Measurements from ENCODE around the gene TRAF6. TPM values are rescaled to one million over a fixed set of nuclear protein-coding genes. Genes with fewer than 3 reads are reported as not detected.

TRAF6 gene
- total and polyA plus RNA-seq, 2 donors from 2014 or later = 4.0 to 16.5 TPM

- TF ChIP-seq, protein P1, sequence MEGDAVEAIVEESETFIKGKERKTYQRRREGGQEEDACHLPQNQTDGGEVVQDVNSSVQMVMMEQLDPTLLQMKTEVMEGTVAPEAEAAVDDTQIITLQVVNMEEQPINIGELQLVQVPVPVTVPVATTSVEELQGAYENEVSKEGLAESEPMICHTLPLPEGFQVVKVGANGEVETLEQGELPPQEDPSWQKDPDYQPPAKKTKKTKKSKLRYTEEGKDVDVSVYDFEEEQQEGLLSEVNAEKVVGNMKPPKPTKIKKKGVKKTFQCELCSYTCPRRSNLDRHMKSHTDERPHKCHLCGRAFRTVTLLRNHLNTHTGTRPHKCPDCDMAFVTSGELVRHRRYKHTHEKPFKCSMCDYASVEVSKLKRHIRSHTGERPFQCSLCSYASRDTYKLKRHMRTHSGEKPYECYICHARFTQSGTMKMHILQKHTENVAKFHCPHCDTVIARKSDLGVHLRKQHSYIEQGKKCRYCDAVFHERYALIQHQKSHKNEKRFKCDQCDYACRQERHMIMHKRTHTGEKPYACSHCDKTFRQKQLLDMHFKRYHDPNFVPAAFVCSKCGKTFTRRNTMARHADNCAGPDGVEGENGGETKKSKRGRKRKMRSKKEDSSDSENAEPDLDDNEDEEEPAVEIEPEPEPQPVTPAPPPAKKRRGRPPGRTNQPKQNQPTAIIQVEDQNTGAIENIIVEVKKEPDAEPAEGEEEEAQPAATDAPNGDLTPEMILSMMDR (IDR thresholded peaks at IDR 0.05; ENCODE audit: borderline replicate concordance, extremely low read depth, insufficient read depth) = no peak
- Histone ChIP-seq H3K27ac (ENCODE audit: low read depth in 2 of 2, low read length in 2 of 2) (no peak overlapping the region), H3K36me3 (ENCODE audit: control insufficient read depth in 2 of 3, insufficient read depth in 3 of 3, low read length in 3 of 3) (no peaks in the 10 kb centered on the region), H3K9ac (ENCODE audit: low read length in 3 of 3) (no peak overlapping the region), H3K4me3 (ENCODE audit: low read length in 3 of 3) (no peak overlapping the region), H3K4me1 (ENCODE audit: control insufficient read depth in 2 of 3, insufficient read depth in 2 of 3, low read depth in 1 of 3, low read length in 3 of 3) (no peaks in the 10 kb centered on the region), H3K27me3 (ENCODE audit: control insufficient read depth, insufficient read depth, low read length) (no peaks in the 10 kb centered on the region), H3K9me3 (ENCODE audit: control insufficient read depth in 2 of 3, insufficient read depth in 1 of 3, low read length in 3 of 3) (no peaks in the 10 kb centered on the region)
- FAIRE-seq = no peak
- intact Hi-C loops (cut with DNase I) = no loop called here
- DNase-seq = no peak
Observed at GRCh38 chr11:36534276-36534840, 24.3 kb upstream of the TRAF6 start.

GRCh38 chr11:36532941-36533601, 23.0 kb upstream of the TRAF6 start:
- DNase-seq = no peak
- H3K9ac ChIP-seq (ENCODE audit: low read length in 3 of 3) = no peak overlapping the region
- no peak overlapping the region for H3K4me3 ChIP-seq (ENCODE audit: low read length in 3 of 3)
- H3K4me1 ChIP-seq (ENCODE audit: control insufficient read depth in 2 of 3, insufficient read depth in 2 of 3, low read depth in 1 of 3, low read length in 3 of 3) = no peaks in the 10 kb centered on the region
- H3K9me3 ChIP-seq (ENCODE audit: control insufficient read depth in 2 of 3, insufficient read depth in 1 of 3, low read length in 3 of 3) = no peaks in the 10 kb centered on the region
- FAIRE-seq = no peak
- TF ChIP-seq, protein P1 (IDR thresholded peaks at IDR 0.05; ENCODE audit: borderline replicate concordance, extremely low read depth, insufficient read depth) = no peak
- no peaks in the 10 kb centered on the region for H3K27me3 ChIP-seq (ENCODE audit: control insufficient read depth, insufficient read depth, low read length)
- H3K27ac ChIP-seq (ENCODE audit: low read depth in 2 of 2, low read length in 2 of 2) = no peak overlapping the region
- no peaks in the 10 kb centered on the region for H3K36me3 ChIP-seq (ENCODE audit: control insufficient read depth in 2 of 3, insufficient read depth in 3 of 3, low read length in 3 of 3)
- intact Hi-C loops (cut with DNase I) = no loop called here

DNA sequence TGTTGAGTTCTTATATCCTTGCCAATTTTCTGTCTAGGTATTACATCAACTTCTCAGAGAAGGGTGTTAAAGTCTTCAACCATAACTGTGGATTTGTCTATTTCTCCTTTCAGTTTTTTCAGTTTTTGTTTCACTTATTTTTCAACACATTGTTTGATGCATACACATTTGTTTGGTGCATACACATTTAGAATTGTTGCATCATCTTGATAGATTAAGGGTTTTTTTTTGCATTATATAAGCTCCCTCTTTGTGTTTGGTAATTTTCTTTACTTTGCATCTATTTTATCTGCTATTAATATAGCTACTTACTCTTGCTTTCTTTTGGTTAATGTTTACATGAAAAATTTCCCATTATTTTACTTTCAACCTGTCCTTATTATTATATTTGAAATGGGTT, 20.8 kb upstream of the TRAF6 start:
- H3K9ac ChIP-seq (ENCODE audit: low read length in 3 of 3) = no peak overlapping the region
- DNase-seq (no peak), FAIRE-seq (no peak)
- H3K4me1 ChIP-seq (ENCODE audit: control insufficient read depth in 2 of 3, insufficient read depth in 2 of 3, low read depth in 1 of 3, low read length in 3 of 3) = no peaks in the 10 kb centered on the region
- intact Hi-C loops (cut with DNase I) = no loop called here
- no peaks in the 10 kb centered on the region for H3K36me3 ChIP-seq (ENCODE audit: control insufficient read depth in 2 of 3, insufficient read depth in 3 of 3, low read length in 3 of 3)
- H3K4me3 ChIP-seq (ENCODE audit: low read length in 3 of 3) = no peak overlapping the region
- TF ChIP-seq, protein P1 (IDR thresholded peaks at IDR 0.05; ENCODE audit: borderline replicate concordance, extremely low read depth, insufficient read depth) = no peak
- no peaks in the 10 kb centered on the region for H3K27me3 ChIP-seq (ENCODE audit: control insufficient read depth, insufficient read depth, low read length)
- no peaks in the 10 kb centered on the region for H3K9me3 ChIP-seq (ENCODE audit: control insufficient read depth in 2 of 3, insufficient read depth in 1 of 3, low read length in 3 of 3)
- H3K27ac ChIP-seq (ENCODE audit: low read depth in 2 of 2, low read length in 2 of 2) = no peak overlapping the region

All from kidney (tissue), 14 donors.